GM23338 (cell line): ENCODE measurements around the gene TANGO2. TPM values are rescaled to one million over a fixed set of nuclear protein-coding genes. Genes with fewer than 3 reads are reported as not detected.

Source experiments
- ATAC-seq: fragments of 200-7000 bp; cut with Tn5 transposase; 3 replicates; pipeline ENCODE4 v1.9.1; 2020
- DNase-seq: peaks from one replicate; pipeline ENCODE4 v3.0.0-alpha.2; 2015; ENCODE audit warnings: low spot score
- H2AFZ ChIP-seq: fragments of 200-600 bp; sonication (generic); 2 replicates; pipeline ENCODE4 v1.8.0; 2016; ENCODE audit warnings: antibody characterized with exemption, mild to moderate bottlenecking, moderate library complexity
- H3F3A ChIP-seq: fragments of 200-600 bp; sonication (generic); replicated peaks from 2 replicates; pipeline ENCODE4 v1.8.0; 2017; ENCODE audit warnings: antibody characterized with exemption, mixed run types, low read depth
- H3K27ac ChIP-seq: fragments of 200-600 bp; sonication (generic); 2 replicates; pipeline ENCODE4 v1.6.1; 2016; ENCODE audit warnings: low read depth
- H3K27me3 ChIP-seq: fragments of 200-600 bp; sonication (generic); 2 replicates; pipeline ENCODE4 v1.8.0; 2016; ENCODE audit warnings: mild to moderate bottlenecking, mixed run types, moderate library complexity; ENCODE audit not compliant: insufficient read depth
- H3K36me3 ChIP-seq: fragments of 200-600 bp; sonication (generic); 2 replicates; pipeline ENCODE4 v1.8.0; 2016; ENCODE audit warnings: mild to moderate bottlenecking; ENCODE audit not compliant: insufficient read depth
- H3K4me1 ChIP-seq: fragments of 200-600 bp; sonication (generic); 2 replicates; pipeline ENCODE4 v1.8.0; 2016; ENCODE audit warnings: mild to moderate bottlenecking, moderate library complexity; ENCODE audit not compliant: insufficient read depth
- H3K4me2 ChIP-seq: fragments of 200-600 bp; sonication (generic); 2 replicates; pipeline ENCODE4 v1.7.1; 2017; ENCODE audit warnings: mixed run types
- H3K4me3 ChIP-seq: fragments of 200-600 bp; sonication (generic); 2 replicates; pipeline ENCODE4 v1.6.1; 2016; ENCODE audit warnings: mixed run types
- H3K79me2 ChIP-seq: fragments of 200-600 bp; sonication (generic); replicated peaks from 2 replicates; pipeline ENCODE4 v1.8.0; 2017; ENCODE audit warnings: mild to moderate bottlenecking; ENCODE audit not compliant: insufficient read depth
- H3K9me2 ChIP-seq: fragments of 200-600 bp; sonication (generic); 2 replicates; pipeline ENCODE4 v1.8.0; 2017; ENCODE audit not compliant: insufficient read depth
- H4K20me1 ChIP-seq: fragments of 200-600 bp; sonication (generic); replicated peaks from 2 replicates; pipeline ENCODE4 v1.8.0; 2017; ENCODE audit warnings: mild to moderate bottlenecking; ENCODE audit not compliant: insufficient read depth
- H3K27ac Mint-ChIP-seq: 2 replicates; pipeline ENCODE4 v1.8.0; 2020; ENCODE audit warnings: inconsistent platforms, mild to moderate bottlenecking, moderate library complexity, mixed read lengths
- H3K27me3 Mint-ChIP-seq: 3 replicates; pipeline ENCODE4 v1.8.0; 2022; ENCODE audit warnings: low read depth, mild to moderate bottlenecking, moderate library complexity, mixed read lengths, inconsistent platforms; ENCODE audit not compliant: insufficient read depth, poor library complexity
- H3K36me3 Mint-ChIP-seq: 3 replicates; pipeline ENCODE4 v1.8.0; 2021; ENCODE audit warnings: low read depth, mild to moderate bottlenecking, inconsistent platforms, moderate library complexity, mixed read lengths
- H3K4me1 Mint-ChIP-seq: 3 replicates; pipeline ENCODE4 v1.8.0; 2020; ENCODE audit warnings: mild to moderate bottlenecking, inconsistent platforms, mixed read lengths
- H3K4me3 Mint-ChIP-seq: 3 replicates; pipeline ENCODE4 v1.8.0; 2021; ENCODE audit warnings: moderate library complexity, mild to moderate bottlenecking, inconsistent platforms, mixed read lengths
- H3K9me3 Mint-ChIP-seq: 3 replicates; pipeline ENCODE4 v1.8.0; 2020; ENCODE audit warnings: moderate library complexity, mild to moderate bottlenecking, inconsistent platforms, mixed read lengths
- CREB1 ChIP-seq: fragments of 250-450 bp; sonication (Bioruptor Pico); IDR thresholded peaks from 2 replicates; pipeline ENCODE4 v1.5.0; 2020; ENCODE audit warnings: low read depth, mild to moderate bottlenecking, moderate library complexity
- EZH2 ChIP-seq: fragments of 200-600 bp; sonication (generic); IDR thresholded peaks from one replicate; pipeline ENCODE4 v1.8.0; 2017; ENCODE audit warnings: antibody characterized with exemption, mild to moderate bottlenecking, low read depth; ENCODE audit not compliant: unreplicated experiment
- EZH2phosphoT487 ChIP-seq: fragments of 200-600 bp; sonication (generic); IDR thresholded peaks from one replicate; pipeline ENCODE4 v1.8.1; 2018; ENCODE audit warnings: antibody characterized with exemption; ENCODE audit not compliant: unreplicated experiment
- JUNB ChIP-seq: IDR thresholded peaks from one replicate; pipeline ENCODE4 v1.6.1; 2016; ENCODE audit warnings: antibody characterized with exemption; ENCODE audit not compliant: unreplicated experiment
- NANOG ChIP-seq: IDR thresholded peaks from 2 replicates; pipeline ENCODE4 v1.6.1; 2016; ENCODE audit warnings: antibody characterized with exemption, borderline replicate concordance
- POLR2AphosphoS5 ChIP-seq: IDR thresholded peaks from 2 replicates; pipeline ENCODE4 v1.6.1; 2016; ENCODE audit warnings: antibody characterized with exemption, low read depth
- ZNF331 ChIP-seq: fragments of 250-450 bp; sonication (Bioruptor Pico); IDR thresholded peaks from 2 replicates; pipeline ENCODE4 v1.5.0; 2020; ENCODE audit warnings: low read depth, mild to moderate bottlenecking, moderate library complexity
- ZNF462 ChIP-seq: fragments of 250-450 bp; sonication (Bioruptor Pico); IDR thresholded peaks from 2 replicates; pipeline ENCODE4 v1.5.0; 2020; ENCODE audit warnings: mild to moderate bottlenecking, moderate library complexity
- polyA plus RNA-seq: library from polyadenylated mRNA; unstranded; fragments of >200 nt; fragmentation: Nextera tagmentation; extraction: Ambion mirVana; gene quantifications from 2 replicates; pipeline ENCODE4 v1.2.1, GENCODE V29; 2016
- total RNA-seq: library from RNA; depleted of rRNA; stranded (reverse); fragments of >200 nt; shearing (Covaris generic); gene quantifications from 2 replicates; pipeline ENCODE4 v1.2.3, GENCODE V29; 2014
- TF ChIP-seq, protein P1 (sequence below), 2 experiments: fragments of 200-600 bp in 1 of 2; sonication (generic) in 1 of 2; conservative IDR thresholded peaks; 2 replicates each; pipeline versions ENCODE4 v1.5.1 to v1.6.1; 2016 to 2017; ENCODE audit warnings: antibody characterized with exemption in 2 of 2, low read depth in 2 of 2, mild to moderate bottlenecking in 2 of 2, moderate library complexity in 1 of 2
- TF ChIP-seq, protein P2 (sequence below): IDR thresholded peaks from 2 replicates; pipeline ENCODE4 v1.6.1; 2016; ENCODE audit warnings: antibody characterized with exemption

The TANGO2 gene
- total and polyA plus RNA-seq, 2 experiments from 2014 or later: 6.9 to 15.0 TPM

DNA sequence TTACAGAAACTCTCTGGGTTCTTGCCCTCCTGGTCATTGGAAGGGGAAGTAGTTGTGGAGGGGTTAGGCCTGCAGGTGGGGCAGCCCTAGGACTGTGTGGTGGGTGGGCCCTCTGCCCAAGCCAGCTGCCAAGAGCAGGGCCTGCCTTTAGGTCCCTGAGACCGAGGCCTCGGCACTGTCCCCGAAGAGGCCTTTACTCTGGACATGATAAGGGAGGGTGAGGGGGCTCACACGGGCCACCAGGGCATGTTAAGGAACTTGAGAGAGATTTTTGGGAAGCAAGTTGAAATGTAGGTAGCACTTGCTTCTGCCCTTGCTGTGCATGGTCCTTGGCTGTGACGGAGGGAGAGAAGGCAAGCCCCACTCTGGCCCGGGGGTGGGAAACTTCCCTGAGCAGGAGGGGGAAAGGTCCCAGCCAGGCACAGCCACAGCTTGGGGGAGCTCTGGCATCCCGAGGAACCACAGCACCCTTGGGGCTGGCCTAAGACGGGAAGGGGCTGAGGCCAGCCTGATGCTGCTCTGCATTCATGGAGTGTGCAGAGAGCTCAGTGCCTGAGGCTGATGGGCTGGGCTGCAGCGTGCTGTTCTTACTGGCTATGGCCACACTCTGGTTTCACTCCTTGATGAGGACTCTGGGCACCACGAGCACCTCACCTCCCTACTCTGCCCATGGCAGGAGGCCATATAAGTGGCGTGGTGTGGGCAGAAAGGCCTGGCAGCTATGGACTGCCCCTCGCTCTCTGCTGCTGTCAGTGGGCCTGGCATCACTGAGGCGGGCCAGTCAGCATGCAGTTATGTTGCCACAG, 87.2 kb downstream of the TANGO2 start:
- Histone ChIP-seq H3K4me1 (no peaks in the 10 kb centered on the region), H3K4me3 (no peak overlapping the region), H2AFZ (no peak overlapping the region), H4K20me1 (peaks cover 36% of the 10 kb centered on the region), H3K4me2 (no peak overlapping the region), H3K36me3 (peaks cover 17% of the 10 kb centered on the region), H3F3A (peaks cover 33% of the 10 kb centered on the region), H3K9me2 (no peaks in the 10 kb centered on the region), H3K27me3 (no peaks in the 10 kb centered on the region), H3K79me2 (peaks cover 7% of the 10 kb centered on the region), H3K27ac (no peak overlapping the region)
- ATAC-seq (no peak), DNase-seq (no peak)
- peaks cover 39% of the 10 kb centered on the region for H3K27me3 Mint-ChIP-seq
- H3K36me3 Mint-ChIP-seq: peaks cover 77% of the 10 kb centered on the region
- no peaks in the 10 kb centered on the region for H3K4me1 Mint-ChIP-seq
- no peak overlapping the region for H3K27ac Mint-ChIP-seq
- TF ChIP-seq EZH2phosphoT487 (no peak), NANOG (no peak), EZH2 (no peak), ZNF331 (CRISPR knock-in tag) (no peak), JUNB (no peak), POLR2AphosphoS5 (no peak), CREB1 (CRISPR knock-in tag) (no peak), ZNF462 (no peak)
- TF ChIP-seq, protein P1, sequence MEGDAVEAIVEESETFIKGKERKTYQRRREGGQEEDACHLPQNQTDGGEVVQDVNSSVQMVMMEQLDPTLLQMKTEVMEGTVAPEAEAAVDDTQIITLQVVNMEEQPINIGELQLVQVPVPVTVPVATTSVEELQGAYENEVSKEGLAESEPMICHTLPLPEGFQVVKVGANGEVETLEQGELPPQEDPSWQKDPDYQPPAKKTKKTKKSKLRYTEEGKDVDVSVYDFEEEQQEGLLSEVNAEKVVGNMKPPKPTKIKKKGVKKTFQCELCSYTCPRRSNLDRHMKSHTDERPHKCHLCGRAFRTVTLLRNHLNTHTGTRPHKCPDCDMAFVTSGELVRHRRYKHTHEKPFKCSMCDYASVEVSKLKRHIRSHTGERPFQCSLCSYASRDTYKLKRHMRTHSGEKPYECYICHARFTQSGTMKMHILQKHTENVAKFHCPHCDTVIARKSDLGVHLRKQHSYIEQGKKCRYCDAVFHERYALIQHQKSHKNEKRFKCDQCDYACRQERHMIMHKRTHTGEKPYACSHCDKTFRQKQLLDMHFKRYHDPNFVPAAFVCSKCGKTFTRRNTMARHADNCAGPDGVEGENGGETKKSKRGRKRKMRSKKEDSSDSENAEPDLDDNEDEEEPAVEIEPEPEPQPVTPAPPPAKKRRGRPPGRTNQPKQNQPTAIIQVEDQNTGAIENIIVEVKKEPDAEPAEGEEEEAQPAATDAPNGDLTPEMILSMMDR (conservative IDR thresholded peaks at IDR 0.05; ENCODE audit: low read depth in 2 of 2): no peak
- TF ChIP-seq, protein P2, sequence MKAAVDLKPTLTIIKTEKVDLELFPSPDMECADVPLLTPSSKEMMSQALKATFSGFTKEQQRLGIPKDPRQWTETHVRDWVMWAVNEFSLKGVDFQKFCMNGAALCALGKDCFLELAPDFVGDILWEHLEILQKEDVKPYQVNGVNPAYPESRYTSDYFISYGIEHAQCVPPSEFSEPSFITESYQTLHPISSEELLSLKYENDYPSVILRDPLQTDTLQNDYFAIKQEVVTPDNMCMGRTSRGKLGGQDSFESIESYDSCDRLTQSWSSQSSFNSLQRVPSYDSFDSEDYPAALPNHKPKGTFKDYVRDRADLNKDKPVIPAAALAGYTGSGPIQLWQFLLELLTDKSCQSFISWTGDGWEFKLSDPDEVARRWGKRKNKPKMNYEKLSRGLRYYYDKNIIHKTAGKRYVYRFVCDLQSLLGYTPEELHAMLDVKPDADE: no peak
- H3K4me3 Mint-ChIP-seq: no peak overlapping the region
- no peaks in the 10 kb centered on the region for H3K9me3 Mint-ChIP-seq
